ENCODE results near the gene TBC1D10B.
"Not testable (repeated sequence)": the region's sequence is repeated elsewhere in the genome, so short reads cannot be mapped to it uniquely, and the experiment has no call there.

TBC1D10B gene

GRCh38 chr16:30309255-30309654 lies 61.0 kb downstream of the TBC1D10B start:
- not testable (repeated sequence) for DNase-seq (ENCODE audit: low read depth); H3K4me3 ChIP-seq (ENCODE audit: low read length)

Data from AG10803 (cell line).